GM12873 (cell line): ENCODE data around the gene C6orf62.

ENCODE experiments used
- CTCF ChIP-seq: IDR thresholded peaks from 2 replicates; pipeline ENCODE4 v1.5.1; 2012; ENCODE audit warnings: low read depth, mild to moderate bottlenecking, moderate library complexity, low read length, control low read depth; ENCODE audit not compliant: insufficient read depth; ENCODE audit errors: missing control alignments

Gene C6orf62

GRCh38 chr6:24694198-24694597, 24.8 kb downstream of the C6orf62 start:
- TF ChIP-seq CTCF, result no peak

GRCh38 chr6:24692848-24693592, 25.9 kb downstream of the C6orf62 start:
- no peak for TF ChIP-seq CTCF

- no peak for TF ChIP-seq CTCF
Measured at GRCh38 chr6:24692415-24692814, 26.5 kb downstream of the C6orf62 start.

GRCh38 chr6:24692003-24692402, 27.0 kb downstream of the C6orf62 start:
- no peak for TF ChIP-seq CTCF

- TF ChIP-seq CTCF, result no peak
Measured at GRCh38 chr6:24691550-24691949, 27.4 kb downstream of the C6orf62 start.

GRCh38 chr6:24690593-24690992, 28.4 kb downstream of the C6orf62 start:
- no peak for TF ChIP-seq CTCF

- no peak for TF ChIP-seq CTCF
Measured at GRCh38 chr6:24689964-24690363, 29.0 kb downstream of the C6orf62 start.
